ENCODE results near the gene HIGD1B. TPM values are rescaled to one million over a fixed set of nuclear protein-coding genes. Genes with fewer than 3 reads are reported as not detected.
"Not testable (repeated sequence)": the region's sequence is repeated elsewhere in the genome, so short reads cannot be mapped to it uniquely, and the experiment has no call there.

The HIGD1B gene
- total and polyA plus RNA-seq, 9 donors: 1.1 to 6.8 (median 2.0) TPM

DNA sequence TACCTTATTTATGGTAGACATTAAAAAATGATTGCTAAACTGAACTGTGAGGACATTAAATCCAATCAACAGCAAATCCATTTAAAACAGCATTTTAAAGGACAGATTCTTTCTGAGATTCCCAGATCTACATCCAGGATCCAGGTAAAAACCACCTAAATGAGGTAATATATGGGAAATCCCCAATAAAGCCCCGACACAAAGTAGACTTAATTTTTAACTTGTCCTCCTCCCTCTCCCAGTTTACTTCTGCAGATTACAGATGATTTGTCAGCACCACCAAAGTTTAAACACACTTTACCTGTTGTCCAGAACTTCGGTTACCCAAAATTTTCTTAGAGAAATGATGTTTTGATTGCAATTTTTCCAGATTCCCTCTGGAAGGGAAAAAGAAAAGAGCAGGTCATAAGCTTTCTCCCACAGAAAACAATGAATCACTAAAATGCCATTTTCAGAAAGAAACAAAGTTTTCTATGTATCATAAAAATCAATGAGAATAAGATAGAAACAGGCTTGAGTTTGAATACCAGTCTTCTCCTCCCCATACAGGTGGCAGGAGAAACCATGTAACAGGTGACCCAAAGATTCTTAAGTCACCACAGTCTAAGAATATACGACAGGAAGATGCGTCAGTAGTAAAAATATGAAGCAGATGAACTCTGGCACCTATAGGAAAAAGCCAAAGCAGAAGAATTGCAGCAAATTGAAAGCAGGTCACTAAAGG, 40.4 kb upstream of the HIGD1B start:
- intact Hi-C loops (cut with DNase I): loop anchor here in 1 of 4 donors (1.0 kb wide), 1 partner anchor 49 kb away; the partner anchor contains the start of gene ADAM11
- Histone ChIP-seq H3K27ac (no peak overlapping the region), H3K27me3 (no peaks in the 10 kb centered on the region), H3K9me3 (no peaks in the 10 kb centered on the region), H3K4me1 (ENCODE audit: insufficient read depth) (peaks cover 2% of the 10 kb centered on the region), H3K4me3 (no peak overlapping the region), H3K36me3 (no peaks in the 10 kb centered on the region)
- WGBS, 3 donors: 64 to 79% (median 75%) methylated on average over 4 of the region's 4 CpGs
- TF ChIP-seq, protein P1, sequence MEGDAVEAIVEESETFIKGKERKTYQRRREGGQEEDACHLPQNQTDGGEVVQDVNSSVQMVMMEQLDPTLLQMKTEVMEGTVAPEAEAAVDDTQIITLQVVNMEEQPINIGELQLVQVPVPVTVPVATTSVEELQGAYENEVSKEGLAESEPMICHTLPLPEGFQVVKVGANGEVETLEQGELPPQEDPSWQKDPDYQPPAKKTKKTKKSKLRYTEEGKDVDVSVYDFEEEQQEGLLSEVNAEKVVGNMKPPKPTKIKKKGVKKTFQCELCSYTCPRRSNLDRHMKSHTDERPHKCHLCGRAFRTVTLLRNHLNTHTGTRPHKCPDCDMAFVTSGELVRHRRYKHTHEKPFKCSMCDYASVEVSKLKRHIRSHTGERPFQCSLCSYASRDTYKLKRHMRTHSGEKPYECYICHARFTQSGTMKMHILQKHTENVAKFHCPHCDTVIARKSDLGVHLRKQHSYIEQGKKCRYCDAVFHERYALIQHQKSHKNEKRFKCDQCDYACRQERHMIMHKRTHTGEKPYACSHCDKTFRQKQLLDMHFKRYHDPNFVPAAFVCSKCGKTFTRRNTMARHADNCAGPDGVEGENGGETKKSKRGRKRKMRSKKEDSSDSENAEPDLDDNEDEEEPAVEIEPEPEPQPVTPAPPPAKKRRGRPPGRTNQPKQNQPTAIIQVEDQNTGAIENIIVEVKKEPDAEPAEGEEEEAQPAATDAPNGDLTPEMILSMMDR (IDR thresholded peaks at IDR 0.05): no peak
- no peak for TF ChIP-seq POLR2A (IDR thresholded peaks at IDR 0.05)
- no peak for TF ChIP-seq EP300 (IDR thresholded peaks at IDR 0.05)
- DNase-seq: no peak

DNA sequence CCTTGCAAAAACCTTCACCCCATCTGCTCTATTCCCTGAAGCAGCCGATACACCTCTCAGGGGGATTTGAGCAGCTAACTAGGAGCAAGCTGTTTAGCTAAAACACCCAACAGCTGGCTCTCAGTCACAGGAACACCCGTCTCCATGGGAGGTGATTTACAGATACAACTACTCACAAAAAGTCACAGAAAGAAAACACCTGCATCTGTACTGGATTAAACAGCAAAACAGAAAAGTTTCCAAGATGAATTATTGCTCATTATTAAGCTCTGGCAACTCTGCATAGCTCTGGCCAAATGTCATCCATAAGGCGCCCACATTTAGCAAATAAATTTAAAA, 39.9 kb upstream of the HIGD1B start:
- TF ChIP-seq POLR2A (IDR thresholded peaks at IDR 0.05) (no peak), EP300 (IDR thresholded peaks at IDR 0.05) (no peak)
- TF ChIP-seq, protein P1 (IDR thresholded peaks at IDR 0.05): no peak
- DNase-seq: no peak
- no peak overlapping the region for H3K4me3 ChIP-seq
- intact Hi-C loops (cut with DNase I): loop anchor here in 1 of 4 donors (1.0 kb wide), 1 partner anchor 49 kb away; the partner anchor contains the start of gene ADAM11
- no peaks in the 10 kb centered on the region for H3K27me3 ChIP-seq
- H3K9me3 ChIP-seq: no peaks in the 10 kb centered on the region
- 33 to 41% (median 33%) methylated on average over 3 of the region's 3 CpGs for WGBS, 3 donors
- peaks cover 2% of the 10 kb centered on the region for H3K4me1 ChIP-seq (ENCODE audit: insufficient read depth)
- H3K36me3 ChIP-seq: no peaks in the 10 kb centered on the region
- H3K27ac ChIP-seq: no peak overlapping the region

DNA sequence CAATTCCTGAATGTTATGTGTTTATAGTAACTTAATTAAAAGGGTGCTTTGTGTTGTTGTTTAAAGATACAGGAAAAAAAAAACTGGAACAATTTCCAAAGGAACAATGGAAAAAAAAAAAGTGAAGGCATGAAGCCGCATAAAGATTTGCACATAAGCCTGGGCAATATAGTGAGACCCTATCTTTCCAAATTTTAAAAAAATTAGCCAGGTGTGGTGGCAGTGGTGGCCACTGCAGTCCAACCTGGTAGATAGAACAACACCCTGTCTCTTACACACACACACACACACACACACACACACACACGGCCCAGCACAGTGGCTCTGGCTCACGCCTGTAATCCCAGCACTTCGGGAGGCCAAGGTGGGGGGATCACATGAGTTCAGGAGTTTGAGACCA, 39.5 kb upstream of the HIGD1B start:
- WGBS, 3 donors: 73 to 89% (median 81%) methylated on average over 4 of the region's 4 CpGs
- intact Hi-C loops (cut with DNase I): no loop called here
- Histone ChIP-seq H3K36me3 (no peaks in the 10 kb centered on the region), H3K27me3 (no peaks in the 10 kb centered on the region), H3K4me1 (ENCODE audit: insufficient read depth) (peaks cover 2% of the 10 kb centered on the region), H3K4me3 (no peak overlapping the region), H3K9me3 (no peaks in the 10 kb centered on the region), H3K27ac (no peak overlapping the region)
- DNase-seq: no peak
- TF ChIP-seq EP300 (IDR thresholded peaks at IDR 0.05) (no peak), POLR2A (IDR thresholded peaks at IDR 0.05) (no peak)

DNA sequence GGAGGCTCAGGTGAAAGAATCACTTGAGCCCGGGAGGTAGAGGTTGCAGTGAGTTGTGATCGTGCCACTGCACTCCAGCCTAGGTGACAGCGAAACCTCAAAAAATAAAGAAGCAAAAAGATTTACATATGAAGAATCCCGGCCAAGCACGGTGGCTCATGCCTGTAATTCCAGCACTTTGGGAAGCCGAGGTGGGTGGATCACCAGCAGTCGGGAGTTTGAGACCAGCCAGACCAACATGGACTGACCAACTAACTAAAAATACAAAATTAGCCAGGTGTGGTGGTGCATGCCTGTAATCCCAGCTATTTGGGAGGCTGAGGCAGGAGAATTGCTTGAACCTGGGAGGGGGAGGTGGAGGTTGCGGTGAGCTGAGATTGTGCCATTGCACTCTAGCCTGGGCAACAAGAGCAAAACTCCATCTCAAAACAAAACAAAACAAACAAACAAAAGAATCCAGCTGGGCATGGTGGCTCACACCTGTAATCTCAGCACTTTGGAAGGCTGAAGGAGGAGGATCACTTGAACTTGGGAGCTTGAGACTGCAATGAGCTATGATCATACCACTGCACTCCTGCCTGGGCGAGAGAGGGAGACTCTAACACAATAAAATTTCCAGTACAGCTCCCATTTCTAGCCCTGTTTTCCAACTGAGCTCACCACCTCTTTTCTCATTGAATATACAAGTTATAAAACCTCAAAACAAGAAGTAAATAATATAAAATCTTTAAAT, 38.9 kb upstream of the HIGD1B start:
- H3K27me3 ChIP-seq; H3K9me3 ChIP-seq; DNase-seq; H3K36me3 ChIP-seq; H3K27ac ChIP-seq; intact Hi-C loops (cut with DNase I); H3K4me3 ChIP-seq; H3K4me1 ChIP-seq (ENCODE audit: insufficient read depth): not testable (repeated sequence)
- WGBS, 3 donors: 89 to 96% (median 95%) methylated on average over 9 of the region's 9 CpGs

DNA sequence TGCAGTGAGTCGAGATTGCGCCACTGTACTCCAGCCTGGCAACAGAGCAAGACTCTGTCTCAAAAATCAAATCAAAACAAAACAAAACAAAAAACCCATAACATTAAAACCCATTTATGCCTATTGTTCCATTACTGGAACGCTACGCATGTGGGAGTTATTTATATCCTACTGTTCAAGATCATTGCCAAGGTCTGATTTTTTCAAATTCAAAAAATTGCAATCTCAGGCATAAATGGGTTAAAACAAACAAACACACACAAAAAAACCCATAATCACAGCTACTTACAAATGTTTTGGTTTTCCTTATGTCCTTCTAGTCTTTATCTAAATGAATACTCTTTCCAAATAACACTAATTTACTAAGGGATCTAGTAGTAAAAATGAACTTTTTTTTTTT, 35.4 kb upstream of the HIGD1B start:
- no peak for DNase-seq
- Histone ChIP-seq H3K36me3 (no peaks in the 10 kb centered on the region), H3K4me3 (no peak overlapping the region), H3K9me3 (no peaks in the 10 kb centered on the region), H3K27me3 (no peaks in the 10 kb centered on the region), H3K27ac (no peak overlapping the region), H3K4me1 (ENCODE audit: insufficient read depth) (peaks cover 2% of the 10 kb centered on the region)
- 17 to 30% (median 25%) methylated on average over 4 of the region's 4 CpGs for WGBS, 3 donors
- intact Hi-C loops (cut with DNase I): no loop called here
- TF ChIP-seq EP300 (IDR thresholded peaks at IDR 0.05): no peak
- TF ChIP-seq, protein P1 (IDR thresholded peaks at IDR 0.05): no peak
- no peak for TF ChIP-seq POLR2A (IDR thresholded peaks at IDR 0.05)

DNA sequence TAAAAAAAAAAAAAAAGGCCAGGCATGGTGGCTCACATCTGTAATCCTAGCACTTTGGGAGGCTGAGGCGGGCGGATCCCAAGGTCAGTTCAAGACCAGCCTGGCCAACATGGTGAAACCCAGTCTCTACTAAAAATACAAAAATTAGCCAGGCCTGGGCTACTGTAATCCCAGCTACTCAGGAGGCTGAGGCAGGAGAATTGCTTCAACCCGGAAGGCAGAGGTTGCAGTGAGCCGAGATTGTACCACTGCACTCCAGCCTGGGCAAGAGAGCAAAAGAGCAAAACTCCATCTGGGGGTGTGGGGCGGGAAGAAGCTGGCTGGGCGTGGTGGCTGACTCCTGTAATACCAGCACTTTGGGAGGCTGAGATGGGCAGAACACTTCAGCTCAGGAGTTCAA, 29.2 kb upstream of the HIGD1B start:
- DNase-seq; H3K4me3 ChIP-seq; H3K4me1 ChIP-seq (ENCODE audit: insufficient read depth); H3K9me3 ChIP-seq; intact Hi-C loops (cut with DNase I); H3K36me3 ChIP-seq; H3K27me3 ChIP-seq; H3K27ac ChIP-seq: not testable (repeated sequence)
- 88 to 91% (median 91%) methylated on average over 6 of the region's 6 CpGs for WGBS, 3 donors

Measured in ovary (tissue), 9 donors.